ENCODE measurements around the gene HSBP1L1. TPM values are rescaled to one million over a fixed set of nuclear protein-coding genes. Genes with fewer than 3 reads are reported as not detected.

HSBP1L1 gene
- total and polyA plus RNA-seq, 4 experiments from 2014 or later = 12.7 to 34.8 (median 24.5) TPM

- no peak overlapping the region for H3K4me3 Mint-ChIP-seq
- DNase-seq = no peak
- peak overlapping the region in 3 of 7 donors; percentile 11 to 36 (median 12) for H3K27ac Mint-ChIP-seq
- Histone ChIP-seq H3K4me1 (ENCODE audit: insufficient read depth, low read length) (peaks cover 47% of the 10 kb centered on the region), H3K27me3 (ENCODE audit: insufficient read depth, low read length) (no peaks in the 10 kb centered on the region), H3K4me3 (ENCODE audit: low read length in 2 of 2) (no peak overlapping the region), H3K9me3 (ENCODE audit: control insufficient read depth in 1 of 2, low read length in 2 of 2) (no peaks in the 10 kb centered on the region), H3K36me3 (ENCODE audit: insufficient read depth, low read length) (no peaks in the 10 kb centered on the region), H3K27ac (ENCODE audit: low read depth, low read length) (no peak overlapping the region)
- POLR2A ChIA-PET (ENCODE audit: partially characterized antibody) = no interaction called here
- intact Hi-C loops (cut with micrococcal nuclease) = no loop called here
- CTCF ChIA-PET (ENCODE audit: partially characterized antibody) = no interaction called here
- H3K36me3 Mint-ChIP-seq = peaks cover 8 to 19% of the 10 kb centered on the region in 2 donors
- no peaks in the 10 kb centered on the region for H3K9me3 Mint-ChIP-seq
- H3K4me1 Mint-ChIP-seq = peaks cover 17 to 73% (median 36%) of the 10 kb centered on the region in 4 donors
- no peaks in the 10 kb centered on the region for H3K27me3 Mint-ChIP-seq
These were observed 17.2 kb upstream of the HSBP1L1 start for GRCh38 chr18:79947054-79947755.

GRCh38 chr18:79947881-79948610 is 16.4 kb upstream of the HSBP1L1 start:
- intact Hi-C loops (cut with micrococcal nuclease) = no loop called here
- no peak for DNase-seq
- H3K4me3 Mint-ChIP-seq = peak overlapping the region in 4 of 8 donors; percentile 26 to 94 (median 62)
- no peaks in the 10 kb centered on the region for H3K27me3 ChIP-seq (ENCODE audit: insufficient read depth, low read length)
- H3K4me3 ChIP-seq (ENCODE audit: low read length in 2 of 2) = no peak overlapping the region
- H3K9me3 Mint-ChIP-seq = no peaks in the 10 kb centered on the region
- no peak overlapping the region for H3K27ac ChIP-seq (ENCODE audit: low read depth, low read length)
- peaks cover 47% of the 10 kb centered on the region for H3K4me1 ChIP-seq (ENCODE audit: insufficient read depth, low read length)
- peaks cover 15 to 66% (median 36%) of the 10 kb centered on the region in 4 donors for H3K4me1 Mint-ChIP-seq
- peak overlapping the region in 3 of 7 donors; percentile 36 to 85 (median 61) for H3K27ac Mint-ChIP-seq
- CTCF ChIA-PET (ENCODE audit: partially characterized antibody) = no interaction called here
- POLR2A ChIA-PET (ENCODE audit: partially characterized antibody) = no interaction called here
- no peaks in the 10 kb centered on the region for H3K27me3 Mint-ChIP-seq
- H3K9me3 ChIP-seq (ENCODE audit: control insufficient read depth in 1 of 2, low read length in 2 of 2) = no peaks in the 10 kb centered on the region
- peaks cover under 1 to 10% of the 10 kb centered on the region in 2 donors for H3K36me3 Mint-ChIP-seq
- no peaks in the 10 kb centered on the region for H3K36me3 ChIP-seq (ENCODE audit: insufficient read depth, low read length)

- Mint-ChIP-seq H3K27ac (peak overlapping the region in 2 of 7 donors; percentile 60 to 85), H3K9me3 (no peaks in the 10 kb centered on the region), H3K36me3 (peaks cover 0 to 10% of the 10 kb centered on the region in 2 donors), H3K4me1 (peaks cover 15 to 64% (median 36%) of the 10 kb centered on the region in 4 donors), H3K27me3 (no peaks in the 10 kb centered on the region), H3K4me3 (peak overlapping the region in 7 of 8 donors; percentile 34 to 94 (median 49))
- no peak for DNase-seq
- Histone ChIP-seq H3K9me3 (ENCODE audit: control insufficient read depth in 1 of 2, low read length in 2 of 2) (no peaks in the 10 kb centered on the region), H3K27me3 (ENCODE audit: insufficient read depth, low read length) (no peaks in the 10 kb centered on the region), H3K27ac (ENCODE audit: low read depth, low read length) (no peak overlapping the region), H3K36me3 (ENCODE audit: insufficient read depth, low read length) (no peaks in the 10 kb centered on the region), H3K4me3 (ENCODE audit: low read length in 2 of 2) (no peak overlapping the region), H3K4me1 (ENCODE audit: insufficient read depth, low read length) (peaks cover 46% of the 10 kb centered on the region)
- ChIA-PET POLR2A (ENCODE audit: partially characterized antibody) (no interaction called here), CTCF (ENCODE audit: partially characterized antibody) (no interaction called here)
- intact Hi-C loops (cut with micrococcal nuclease) = no loop called here
These were observed 15.6 kb upstream of the HSBP1L1 start for GRCh38 chr18:79948719-79949411.

- POLR2A ChIA-PET (ENCODE audit: partially characterized antibody) = interaction anchor here (2.5 to 3.0 kb wide), 2 partner anchors 38 to 84 kb away, joined by 17 to 19 read pairs; partner anchors contain the start of genes RBFA and TXNL4A
- Mint-ChIP-seq H3K4me1 (peaks cover 13 to 53% (median 28%) of the 10 kb centered on the region in 4 donors), H3K27ac (peak overlapping the region; percentile 71 to 92 (median 87)), H3K36me3 (peaks cover 0 to 6% of the 10 kb centered on the region in 2 donors), H3K27me3 (no peaks in the 10 kb centered on the region), H3K9me3 (no peaks in the 10 kb centered on the region), H3K4me3 (peak overlapping the region; percentile 86 to 94 (median 88))
- Histone ChIP-seq H3K4me3 (ENCODE audit: low read length in 2 of 2) (peak overlapping the region; percentile 29 to 50), H3K27me3 (ENCODE audit: insufficient read depth, low read length) (no peaks in the 10 kb centered on the region), H3K27ac (ENCODE audit: low read depth, low read length) (peak overlapping the region; percentile 64), H3K36me3 (ENCODE audit: insufficient read depth, low read length) (no peaks in the 10 kb centered on the region), H3K9me3 (ENCODE audit: control insufficient read depth in 1 of 2, low read length in 2 of 2) (no peaks in the 10 kb centered on the region), H3K4me1 (ENCODE audit: insufficient read depth, low read length) (peaks cover 35% of the 10 kb centered on the region)
- CTCF ChIA-PET (ENCODE audit: partially characterized antibody) = no interaction called here
- DNase-seq = no peak
- intact Hi-C loops (cut with micrococcal nuclease) = no loop called here
These were observed 14.6 kb upstream of the HSBP1L1 start for GRCh38 chr18:79949697-79950487.

- H3K9me3 Mint-ChIP-seq = no peaks in the 10 kb centered on the region
- CTCF ChIA-PET (ENCODE audit: partially characterized antibody) = no interaction called here
- intact Hi-C loops (cut with micrococcal nuclease) = loop anchor here (1.0 kb wide), 3 partner anchors 14 to 84 kb away; partner anchors contain the start of genes HSBP1L1, RBFA and TXNL4A
- peaks cover 10 to 45% (median 26%) of the 10 kb centered on the region in 4 donors for H3K4me1 Mint-ChIP-seq
- peak in 3 of 5 donors; percentile 26 to 31 (median 29) for DNase-seq
- H3K36me3 Mint-ChIP-seq = peaks cover 0 to 6% of the 10 kb centered on the region in 2 donors
- Histone ChIP-seq H3K36me3 (ENCODE audit: insufficient read depth, low read length) (no peaks in the 10 kb centered on the region), H3K27me3 (ENCODE audit: insufficient read depth, low read length) (no peaks in the 10 kb centered on the region), H3K4me3 (ENCODE audit: low read length in 2 of 2) (peak overlapping the region; percentile 36 to 50), H3K27ac (ENCODE audit: low read depth, low read length) (peak overlapping the region; percentile 64), H3K4me1 (ENCODE audit: insufficient read depth, low read length) (peaks cover 29% of the 10 kb centered on the region), H3K9me3 (ENCODE audit: control insufficient read depth in 1 of 2, low read length in 2 of 2) (no peaks in the 10 kb centered on the region)
- H3K27me3 Mint-ChIP-seq = no peaks in the 10 kb centered on the region
- H3K27ac Mint-ChIP-seq = peak overlapping the region; percentile 71 to 92 (median 87)
- peak overlapping the region; percentile 86 to 94 (median 88) for H3K4me3 Mint-ChIP-seq
- POLR2A ChIA-PET (ENCODE audit: partially characterized antibody) = interaction anchor here (1.0 to 3.0 kb wide), 7 partner anchors 13 to 272 kb away, joined by 3 to 19 read pairs (median 7); partner anchors contain the start of genes CTDP1, HSBP1L1, RBFA and TXNL4A
These were observed 13.7 kb upstream of the HSBP1L1 start for GRCh38 chr18:79950515-79951341.
